NCI-H1417 treated with DMSO at 0.1 percent for 48 hours (cell line): ENCODE measurements around the gene MRPL49.
"Not testable (repeated sequence)": the region's sequence is repeated elsewhere in the genome, so short reads cannot be mapped to it uniquely, and the experiment has no call there.

Experiments
- DNase-seq: peaks from one replicate; lab custom pipeline; 2025; lab: John Stamatoyannopoulos, UW

MRPL49 gene

DNA sequence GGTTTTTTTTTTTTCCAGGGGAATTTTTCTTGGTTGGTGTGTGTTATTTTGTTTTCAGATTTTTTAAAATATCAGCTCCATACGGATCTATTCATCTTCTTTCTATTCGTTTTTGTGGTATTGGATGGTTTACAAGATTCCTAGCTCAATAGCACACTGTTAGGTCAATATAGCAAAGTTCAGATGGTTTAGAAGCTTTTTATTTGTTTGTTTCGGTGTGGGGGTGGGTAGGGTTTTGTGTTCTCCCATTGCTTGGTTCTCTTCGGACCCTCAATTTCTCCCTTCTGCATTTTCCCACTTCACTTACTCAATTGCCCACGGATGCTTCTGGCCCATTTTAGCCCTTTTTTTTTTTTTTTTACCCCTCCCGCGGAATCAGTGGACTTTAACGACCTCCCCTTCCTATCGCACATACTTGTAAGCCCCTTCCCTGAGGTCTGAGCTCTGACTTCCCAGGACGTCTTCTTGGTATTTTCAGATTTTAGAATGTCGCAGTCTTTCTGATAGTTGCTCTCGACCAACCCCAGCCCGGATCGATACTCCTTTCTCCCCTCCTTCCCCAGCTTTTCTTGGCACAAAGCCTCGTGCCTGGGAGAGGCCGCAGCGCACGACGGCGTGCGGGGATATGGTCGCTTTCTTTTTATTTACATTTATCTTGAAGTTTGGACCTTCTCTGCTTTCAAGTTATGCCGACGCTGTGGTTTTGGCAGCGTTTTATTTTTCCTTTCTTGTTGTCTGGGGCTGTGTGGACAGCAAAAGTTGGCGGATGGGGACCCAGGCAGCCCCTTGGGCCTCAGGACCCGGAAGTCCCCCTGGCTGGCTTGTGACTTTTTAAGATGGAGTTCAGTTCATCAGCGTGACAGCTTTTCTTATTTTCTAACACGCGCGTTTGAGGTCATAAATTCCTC is 43.5 kb downstream of the MRPL49 start:
- no peak for DNase-seq

DNA sequence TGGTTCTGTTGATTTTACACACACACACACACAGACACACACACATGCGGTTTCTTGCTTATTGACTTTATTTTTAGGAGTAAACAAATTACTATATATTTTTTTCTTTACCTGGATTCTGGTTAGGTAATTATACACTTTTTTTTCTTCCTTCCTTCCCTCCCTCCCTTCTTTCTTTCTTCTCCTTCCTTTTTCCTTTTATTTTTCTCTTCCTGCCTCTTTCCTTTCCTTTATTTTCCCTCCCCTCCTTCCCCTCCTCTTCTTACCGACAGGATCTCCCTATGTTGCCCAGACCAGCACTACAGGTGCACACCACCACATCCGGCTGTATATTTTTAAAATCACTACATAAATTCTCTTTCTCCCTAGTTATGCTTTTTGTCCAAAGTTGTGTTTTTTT is 44.8 kb downstream of the MRPL49 start:
- DNase-seq, result no peak

DNA sequence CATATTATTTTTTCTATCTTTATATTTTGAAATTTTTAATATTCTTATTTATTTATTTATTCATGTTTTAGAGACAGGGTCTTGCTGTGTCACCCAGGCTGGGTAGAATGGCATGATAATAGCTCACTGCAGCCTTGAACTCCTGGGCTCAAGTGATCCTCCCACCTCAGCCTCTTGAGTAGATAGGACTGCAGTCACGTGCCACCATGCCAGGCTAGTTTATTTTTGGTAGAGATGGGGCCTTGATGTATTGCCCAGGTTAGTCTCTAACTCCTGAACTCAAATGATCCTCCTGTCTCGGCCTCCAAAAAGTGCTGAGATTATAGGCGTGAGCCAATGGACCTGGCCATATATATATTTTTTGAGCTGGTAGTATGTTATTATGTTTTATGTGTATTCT is 45.5 kb downstream of the MRPL49 start:
- DNase-seq, result no peak

DNA sequence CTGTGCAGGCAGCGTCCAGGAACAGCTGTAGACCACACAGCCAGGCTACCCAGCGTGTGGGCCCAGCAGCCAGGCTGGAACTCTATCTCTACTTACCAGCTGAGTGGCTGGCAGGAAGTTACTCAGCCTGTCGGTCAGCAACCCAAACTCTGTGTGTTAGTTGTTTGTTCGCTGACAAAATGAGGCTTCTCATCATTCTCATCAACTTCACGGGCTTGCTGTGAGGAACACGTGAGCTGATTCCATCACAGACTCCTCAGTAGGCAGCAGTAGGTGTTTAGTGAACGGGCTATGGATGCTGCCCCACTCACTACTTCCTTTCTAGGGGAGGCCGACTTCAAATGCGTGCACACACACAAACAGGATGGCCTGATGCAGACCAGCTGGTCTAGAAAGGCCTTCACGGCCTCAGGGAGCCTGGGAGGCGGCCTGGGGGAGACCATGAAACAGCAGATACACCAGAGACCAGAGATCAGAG is 47.1 kb downstream of the MRPL49 start:
- no peak for DNase-seq

DNA sequence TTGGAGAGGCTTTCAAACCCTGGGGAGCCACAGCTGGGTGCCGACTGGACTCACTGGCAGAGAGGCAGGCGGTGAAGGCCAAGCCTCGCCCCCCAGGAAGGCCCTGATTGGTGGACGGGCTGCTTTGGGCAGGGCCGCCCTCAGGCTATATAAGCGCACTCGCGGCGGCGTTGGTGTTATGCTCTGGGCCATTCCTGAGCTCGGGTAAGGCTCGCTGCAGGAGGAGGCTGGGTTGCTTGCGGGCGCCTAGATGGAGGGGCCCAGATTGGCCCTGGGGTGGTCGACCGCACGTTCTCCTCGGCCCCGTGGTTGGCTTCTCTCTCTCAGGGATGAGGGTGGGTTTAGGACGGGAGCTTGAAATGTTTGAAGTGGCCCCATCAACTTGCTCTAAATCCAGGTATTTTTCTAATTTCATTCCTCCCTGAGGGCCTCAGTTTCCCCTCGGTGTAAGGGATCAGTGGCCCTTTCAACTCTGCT is 48.0 kb downstream of the MRPL49 start, which contains the start of gene SPDYC:
SPDYC (plus strand) TSS at position 176 of the 477 bp plus-strand sequence. CDS start 1,125 bp downstream, outside the sequence.
- DNase-seq, result no peak

DNA sequence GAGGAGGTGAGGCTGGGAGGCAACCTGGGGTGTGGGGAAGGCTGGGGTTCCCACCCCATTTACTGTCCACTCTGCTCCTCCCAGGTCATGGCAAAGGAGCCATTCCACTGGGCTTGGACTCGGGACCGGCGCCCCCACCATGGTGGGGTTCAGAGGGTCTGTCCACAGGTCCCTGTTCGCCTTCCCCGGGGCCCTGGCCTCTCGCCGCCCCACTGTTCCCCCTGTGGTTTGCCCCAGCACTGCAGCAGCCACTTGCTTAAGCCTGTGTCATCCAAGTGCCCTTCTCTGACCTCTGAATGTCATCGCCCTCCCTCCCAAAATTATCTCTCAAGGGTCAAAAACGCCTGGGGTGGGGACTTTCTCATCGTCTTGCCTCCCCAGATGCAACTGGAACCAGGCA is 50.5 kb downstream of the MRPL49 start:
- DNase-seq, result no peak

DNA sequence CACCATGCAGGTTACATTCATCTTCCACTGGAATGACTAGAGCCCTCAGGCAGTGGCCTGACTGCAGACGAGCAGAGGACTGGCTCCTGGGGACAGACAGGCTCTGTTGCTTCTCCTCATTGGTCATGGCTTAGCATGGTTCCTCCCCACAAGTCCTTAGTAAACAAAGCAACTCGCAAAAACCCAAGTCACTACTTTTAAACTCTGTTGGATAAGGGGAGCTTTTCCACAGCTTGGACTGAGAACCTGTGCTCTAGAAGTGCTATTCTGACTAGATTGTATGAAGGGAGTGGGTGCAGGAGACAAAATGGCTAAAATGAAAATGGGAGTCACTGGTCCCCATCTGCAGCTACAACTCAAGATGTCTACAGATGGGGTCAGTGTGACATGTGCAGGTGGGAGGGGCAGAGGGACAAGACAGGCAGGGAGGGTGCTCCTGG is 52.5 kb downstream of the MRPL49 start:
- not testable (repeated sequence) for DNase-seq
